Stomach smooth muscle (tissue), 2 donors: ENCODE measurements around the gene SH3TC1.

Experiments
- H3K27ac ChIP-seq: one replicate; pipeline ENCODE4 v1.7.0; 2013; ENCODE audit warnings: mild to moderate bottlenecking, low read length, inconsistent platforms
- H3K27me3 ChIP-seq, 2 donors: one replicate each; pipeline ENCODE4 v1.7.0; 2013; ENCODE audit warnings: low read length in 2 of 2; ENCODE audit not compliant: insufficient read depth in 2 of 2, control insufficient read depth in 1 of 2
- H3K36me3 ChIP-seq, 2 donors: one replicate each; pipeline ENCODE4 v1.7.0; 2013; ENCODE audit warnings: low read length in 2 of 2; ENCODE audit not compliant: control insufficient read depth in 2 of 2, insufficient read depth in 2 of 2
- H3K4me1 ChIP-seq: one replicate; pipeline ENCODE4 v1.7.0; 2013; ENCODE audit warnings: low read length; ENCODE audit not compliant: control insufficient read depth, insufficient read depth
- H3K4me3 ChIP-seq, 2 donors: one replicate each; pipeline ENCODE4 v1.7.0; 2013; ENCODE audit warnings: low read length in 2 of 2
- H3K9ac ChIP-seq, 2 donors: one replicate each; pipeline ENCODE4 v1.7.0; 2013; ENCODE audit warnings: low read length in 2 of 2, mild to moderate bottlenecking in 1 of 2
- H3K9me3 ChIP-seq, 2 donors: one replicate each; pipeline ENCODE4 v1.7.0; 2013; ENCODE audit warnings: low read length in 2 of 2; ENCODE audit not compliant: control insufficient read depth in 2 of 2
- donor health status: healthy.
- donor health status: Pancreatic carcinoma.

SH3TC1 gene

GRCh38 chr4:8287343-8288280 lies 88.5 kb downstream of the SH3TC1 start:
- Histone ChIP-seq H3K27me3 (no peaks in the 10 kb centered on the region), H3K27ac (no peak overlapping the region), H3K36me3 (peaks cover 10 to 23% of the 10 kb centered on the region in 2 donors), H3K9me3 (no peaks in the 10 kb centered on the region), H3K4me3 (no peak overlapping the region), H3K4me1 (peaks cover 14% of the 10 kb centered on the region), H3K9ac (no peak overlapping the region)

DNA sequence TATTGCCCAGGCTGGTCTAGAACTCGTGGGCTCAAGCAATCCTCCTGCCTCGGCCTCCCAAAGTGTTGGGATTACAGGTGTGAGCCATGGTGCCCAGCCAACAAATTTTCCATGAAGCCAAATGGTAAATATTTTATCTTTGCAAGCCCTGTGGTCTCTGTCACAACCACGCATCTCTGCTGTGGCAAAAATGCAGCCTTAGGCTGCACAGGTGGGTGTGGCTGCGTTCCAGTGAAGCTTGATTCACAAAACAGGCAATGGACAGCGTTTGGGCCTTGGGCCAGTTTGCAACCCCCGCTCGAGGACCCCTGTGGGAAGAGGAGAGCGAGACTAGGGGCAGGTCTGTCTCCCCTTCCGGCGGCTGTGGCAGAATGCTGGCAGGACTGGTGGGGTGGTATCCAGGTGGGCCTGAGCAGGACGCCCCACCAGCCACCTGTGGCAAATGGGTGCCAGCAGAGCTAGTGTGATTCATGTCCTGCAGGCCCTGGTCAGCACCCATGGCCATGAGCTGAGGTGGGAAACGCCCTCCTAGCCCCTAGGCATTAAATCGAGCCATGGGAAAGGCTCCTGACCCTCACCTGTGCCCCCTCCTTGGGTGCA lies 90.2 kb downstream of the SH3TC1 start:
- Histone ChIP-seq H3K4me1 (peaks cover 11% of the 10 kb centered on the region), H3K27ac (no peak overlapping the region), H3K9me3 (no peaks in the 10 kb centered on the region), H3K27me3 (no peaks in the 10 kb centered on the region), H3K36me3 (peaks cover 15 to 30% of the 10 kb centered on the region in 2 donors), H3K9ac (no peak overlapping the region), H3K4me3 (no peak overlapping the region)

DNA sequence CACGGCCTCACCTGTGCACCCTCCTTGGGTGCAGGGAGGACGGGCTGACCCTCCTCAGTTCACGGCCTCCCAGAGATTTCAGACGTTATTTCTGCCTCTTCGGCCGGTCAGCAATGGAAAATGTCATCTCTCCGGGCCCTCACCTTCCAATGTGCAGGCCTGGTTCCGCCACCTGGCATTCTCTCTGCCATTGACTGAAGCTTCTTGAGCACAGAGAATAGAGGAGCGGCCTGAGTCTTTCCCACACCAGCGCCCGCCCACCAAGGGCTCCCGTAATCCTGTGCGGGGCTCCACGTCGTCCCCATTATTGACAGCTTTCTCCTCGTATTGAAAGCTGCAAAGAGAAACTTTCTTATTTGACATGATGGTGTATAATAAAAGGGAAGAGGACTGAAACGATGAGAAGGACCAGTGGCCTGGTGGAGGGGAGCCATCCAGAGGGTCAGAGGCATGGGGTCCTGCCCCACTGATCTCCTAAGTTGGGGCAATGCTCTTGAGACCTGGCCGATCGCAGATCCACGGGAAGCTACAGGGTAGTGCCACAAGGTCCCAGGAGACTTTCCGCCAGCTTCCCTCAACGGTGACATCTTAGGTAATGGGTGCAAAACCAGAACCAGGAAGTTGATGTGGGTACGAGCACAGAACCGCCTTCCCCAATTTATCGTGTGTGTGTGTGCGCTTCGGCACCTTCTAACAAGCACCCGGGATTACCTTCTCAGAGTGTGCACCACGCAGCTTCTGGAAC lies 91.0 kb downstream of the SH3TC1 start:
- H3K9me3 ChIP-seq, result no peaks in the 10 kb centered on the region
- peaks cover 9% of the 10 kb centered on the region for H3K4me1 ChIP-seq
- H3K27me3 ChIP-seq, result no peaks in the 10 kb centered on the region
- H3K4me3 ChIP-seq, result no peak overlapping the region
- peaks cover 21 to 35% of the 10 kb centered on the region in 2 donors for H3K36me3 ChIP-seq
- no peak overlapping the region for H3K27ac ChIP-seq
- no peak overlapping the region for H3K9ac ChIP-seq

GRCh38 chr4:8290701-8290970 lies 91.5 kb downstream of the SH3TC1 start:
- no peak overlapping the region for H3K4me3 ChIP-seq
- H3K4me1 ChIP-seq, result peaks cover 6% of the 10 kb centered on the region
- peaks cover 24 to 35% of the 10 kb centered on the region in 2 donors for H3K36me3 ChIP-seq
- no peak overlapping the region for H3K27ac ChIP-seq
- no peaks in the 10 kb centered on the region for H3K9me3 ChIP-seq
- H3K9ac ChIP-seq, result no peak overlapping the region
- no peaks in the 10 kb centered on the region for H3K27me3 ChIP-seq
